ENCODE results near the gene ANKEF1.

The ANKEF1 gene

DNA sequence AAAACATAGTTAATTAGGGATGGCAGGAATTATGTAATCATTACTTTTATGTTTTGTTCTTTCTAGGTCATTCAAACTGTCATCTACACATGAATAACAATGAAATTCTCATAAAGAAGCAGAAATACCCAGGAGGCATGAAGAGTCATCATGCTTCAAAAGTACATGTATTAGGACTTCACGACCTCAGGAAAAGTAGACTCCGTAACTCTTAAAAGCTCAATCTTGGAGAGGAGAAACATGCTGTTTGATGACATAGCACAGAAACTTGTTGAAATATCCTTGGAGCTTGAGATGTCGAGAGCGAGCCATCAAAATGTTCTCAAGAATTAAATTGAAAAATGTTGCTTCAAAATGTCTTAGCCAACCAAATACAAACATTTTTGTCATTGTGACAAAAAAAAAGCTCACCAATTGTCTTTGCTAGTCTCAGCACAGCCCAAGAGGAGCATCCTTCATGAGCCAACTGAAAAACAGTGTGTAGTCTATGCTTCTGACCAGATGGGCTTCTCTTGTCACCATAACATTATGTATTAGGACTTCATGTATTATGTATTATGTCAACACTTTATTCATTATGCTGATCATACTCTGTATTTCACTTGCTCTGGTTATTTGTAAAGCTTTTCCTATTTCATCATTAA lies 28.2 kb upstream of the ANKEF1 start:
- ChIA-PET CTCF (no interaction called here), POLR2A (no interaction called here)
- no peak for DNase-seq (ENCODE audit: low read depth, low spot score)
- TF ChIP-seq, protein P1, sequence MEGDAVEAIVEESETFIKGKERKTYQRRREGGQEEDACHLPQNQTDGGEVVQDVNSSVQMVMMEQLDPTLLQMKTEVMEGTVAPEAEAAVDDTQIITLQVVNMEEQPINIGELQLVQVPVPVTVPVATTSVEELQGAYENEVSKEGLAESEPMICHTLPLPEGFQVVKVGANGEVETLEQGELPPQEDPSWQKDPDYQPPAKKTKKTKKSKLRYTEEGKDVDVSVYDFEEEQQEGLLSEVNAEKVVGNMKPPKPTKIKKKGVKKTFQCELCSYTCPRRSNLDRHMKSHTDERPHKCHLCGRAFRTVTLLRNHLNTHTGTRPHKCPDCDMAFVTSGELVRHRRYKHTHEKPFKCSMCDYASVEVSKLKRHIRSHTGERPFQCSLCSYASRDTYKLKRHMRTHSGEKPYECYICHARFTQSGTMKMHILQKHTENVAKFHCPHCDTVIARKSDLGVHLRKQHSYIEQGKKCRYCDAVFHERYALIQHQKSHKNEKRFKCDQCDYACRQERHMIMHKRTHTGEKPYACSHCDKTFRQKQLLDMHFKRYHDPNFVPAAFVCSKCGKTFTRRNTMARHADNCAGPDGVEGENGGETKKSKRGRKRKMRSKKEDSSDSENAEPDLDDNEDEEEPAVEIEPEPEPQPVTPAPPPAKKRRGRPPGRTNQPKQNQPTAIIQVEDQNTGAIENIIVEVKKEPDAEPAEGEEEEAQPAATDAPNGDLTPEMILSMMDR (IDR thresholded peaks at IDR 0.05; ENCODE audit: insufficient read depth, low read length, missing control alignments), result no peak
- no peak overlapping the region for H3K4me3 ChIP-seq (ENCODE audit: low read depth, low read length)

DNA sequence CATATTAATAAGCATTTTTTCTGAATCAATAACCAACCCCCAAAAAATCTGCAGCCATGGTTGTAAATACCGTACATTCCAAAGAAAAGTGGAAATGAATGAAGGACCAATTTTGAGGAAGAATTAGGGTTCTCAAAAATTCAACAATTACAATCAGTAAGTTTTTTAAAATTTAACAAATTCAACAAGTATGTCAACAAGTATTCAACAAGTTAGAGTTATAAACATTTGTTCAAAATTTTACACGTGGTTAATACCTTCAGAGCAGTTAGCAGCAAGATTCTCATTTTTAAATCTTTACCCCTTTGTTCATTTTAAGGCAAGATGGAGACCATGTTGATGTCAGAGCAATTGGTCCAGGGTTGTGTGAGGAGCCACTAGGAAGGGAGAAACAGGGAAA lies 27.6 kb upstream of the ANKEF1 start:
- CTCF ChIA-PET, result no interaction called here
- TF ChIP-seq, protein P1 (IDR thresholded peaks at IDR 0.05; ENCODE audit: insufficient read depth, low read length, missing control alignments), result no peak

DNA sequence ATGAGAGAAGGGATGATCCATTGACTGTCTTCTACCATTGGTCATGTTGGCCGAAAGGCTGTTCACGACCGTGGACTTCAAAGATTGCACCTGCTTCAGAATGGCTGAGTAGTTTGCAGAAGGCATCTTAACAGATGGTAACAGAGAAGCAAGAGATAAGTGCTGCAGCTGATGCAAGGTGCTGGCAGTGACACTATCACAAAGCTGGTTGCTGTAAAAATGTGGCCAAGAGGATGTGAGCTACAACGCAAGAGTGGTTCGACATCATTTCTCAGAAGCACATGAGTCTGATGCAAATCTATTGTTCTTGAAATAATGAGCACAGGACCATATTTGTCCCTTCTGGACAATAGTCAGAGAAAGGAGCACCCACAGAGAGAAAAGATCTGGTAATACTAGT lies 27.0 kb upstream of the ANKEF1 start:
- TF ChIP-seq, protein P1 (IDR thresholded peaks at IDR 0.05; ENCODE audit: insufficient read depth, low read length, missing control alignments), result no peak
- ChIA-PET CTCF (no interaction called here), POLR2A (no interaction called here)
- no peak overlapping the region for H3K4me3 ChIP-seq (ENCODE audit: low read depth, low read length)
- DNase-seq (ENCODE audit: low read depth, low spot score), result no peak

More for the DNA sequence above, 27.6 kb upstream of the ANKEF1 start:
- no peak for DNase-seq (ENCODE audit: low read depth, low spot score)
- POLR2A ChIA-PET, result no interaction called here
- no peak overlapping the region for H3K4me3 ChIP-seq (ENCODE audit: low read depth, low read length)

DNA sequence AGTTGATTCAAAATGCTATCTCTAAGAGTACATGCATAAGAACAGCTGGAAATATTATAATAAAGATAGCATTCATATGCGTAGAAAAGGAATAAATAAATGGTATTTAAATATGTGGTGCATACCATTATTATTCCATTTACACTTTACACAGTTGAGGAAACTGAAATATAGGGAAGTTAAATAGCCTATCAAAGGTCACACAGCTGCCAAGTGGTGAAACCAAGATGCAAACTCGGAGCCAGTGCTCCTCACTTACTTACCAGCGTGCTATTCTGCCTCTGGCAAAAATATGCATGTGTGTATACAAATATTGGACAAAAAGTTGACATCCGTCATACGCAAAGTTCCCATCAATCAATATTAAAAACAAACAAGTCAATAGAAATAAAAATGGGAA lies 22.3 kb upstream of the ANKEF1 start:
- CTCF ChIA-PET, result no interaction called here
- no peak overlapping the region for H3K4me3 ChIP-seq (ENCODE audit: low read depth, low read length)
- TF ChIP-seq, protein P1 (IDR thresholded peaks at IDR 0.05; ENCODE audit: insufficient read depth, low read length, missing control alignments), result no peak
- POLR2A ChIA-PET, result no interaction called here
- no peak for DNase-seq (ENCODE audit: low read depth, low spot score)

DNA sequence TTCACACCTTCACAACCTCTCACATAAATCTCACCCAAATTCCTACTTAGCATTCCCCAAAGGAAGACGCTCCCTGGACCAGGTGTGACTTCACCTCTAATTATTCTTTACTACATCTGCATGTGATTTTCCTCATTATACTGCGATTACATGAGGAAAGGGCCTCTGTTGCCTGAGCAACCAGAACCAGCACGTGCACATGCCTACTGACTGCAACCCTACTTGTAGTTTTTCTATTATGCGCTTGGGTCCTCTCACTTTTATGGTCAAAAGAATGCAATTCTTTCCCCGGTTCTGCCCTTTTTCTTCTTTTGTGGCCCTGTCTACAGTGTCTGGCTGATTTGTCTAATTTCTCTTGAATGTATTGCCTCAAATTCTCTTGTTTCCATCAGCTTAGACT lies 20.4 kb upstream of the ANKEF1 start:
- ChIA-PET POLR2A (no interaction called here), CTCF (no interaction called here)
- DNase-seq (ENCODE audit: low read depth, low spot score), result no peak
- no peak overlapping the region for H3K4me3 ChIP-seq (ENCODE audit: low read depth, low read length)
- TF ChIP-seq, protein P1 (IDR thresholded peaks at IDR 0.05; ENCODE audit: insufficient read depth, low read length, missing control alignments), result no peak

DNA sequence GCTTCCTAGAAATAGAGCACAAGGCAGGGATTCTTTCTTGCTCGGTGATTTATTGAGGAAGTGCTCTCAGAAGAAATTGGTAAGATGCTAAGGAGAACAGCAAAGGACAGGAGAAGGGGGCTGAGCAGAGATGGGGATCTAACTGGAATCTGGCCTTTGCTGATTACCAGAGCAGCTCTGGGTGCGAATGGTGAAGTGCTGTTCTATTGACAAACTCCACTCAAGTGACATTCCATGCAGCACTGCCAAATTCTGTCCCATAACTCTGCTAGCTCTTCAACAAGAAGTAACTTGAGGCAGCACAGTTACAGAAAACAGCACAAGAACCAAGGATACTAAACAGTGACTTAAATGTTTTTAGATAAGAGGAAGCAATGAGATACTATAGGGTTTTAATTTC lies 13.8 kb upstream of the ANKEF1 start:
- no peak for DNase-seq (ENCODE audit: low read depth, low spot score)
- H3K4me3 ChIP-seq (ENCODE audit: low read depth, low read length), result no peak overlapping the region
- CTCF ChIA-PET, result no interaction called here
- POLR2A ChIA-PET, result no interaction called here
- TF ChIP-seq, protein P1 (IDR thresholded peaks at IDR 0.05; ENCODE audit: insufficient read depth, low read length, missing control alignments), result no peak
